BLaER1 treated with 17β-estradiol and CSF1 and Interleukin-3, amounts not matched to agents 10 nM and 100 nM (cell line): ENCODE results near the gene SLC6A20.

Experiments used
- H3K27ac ChIP-seq, 11 experiments: shearing (Covaris generic); formaldehyde crosslinking; 2 replicates each; pipeline ENCODE4 v1.8.1; 2022
- H3K27me3 ChIP-seq, 11 experiments: shearing (Covaris generic); formaldehyde crosslinking; 2 replicates each; pipeline ENCODE4 v1.8.1; 2022
- H3K36me3 ChIP-seq, 11 experiments: shearing (Covaris generic); formaldehyde crosslinking; 2 replicates each; pipeline ENCODE4 v1.8.1; 2022
- H3K4me1 ChIP-seq, 10 experiments: shearing (Covaris generic); formaldehyde crosslinking; 2 replicates each; pipeline ENCODE4 v1.8.1; 2022
- H3K4me2 ChIP-seq, 11 experiments: shearing (Covaris generic); formaldehyde crosslinking; 2 replicates each; pipeline ENCODE4 v1.8.1; 2022
- H3K4me3 ChIP-seq, 10 experiments: shearing (Covaris generic); formaldehyde crosslinking; 2 replicates each; pipeline ENCODE4 v1.8.1; 2022
- H3K9ac ChIP-seq, 11 experiments: shearing (Covaris generic); formaldehyde crosslinking; 2 replicates each; pipeline ENCODE4 v1.8.1; 2022
- H3K9me3 ChIP-seq, 11 experiments: shearing (Covaris generic); formaldehyde crosslinking; replicated peaks in 1 of 11; 2 replicates each; pipeline ENCODE4 v1.8.1; 2022
- H4K20me1 ChIP-seq, 11 experiments: shearing (Covaris generic); formaldehyde crosslinking; 2 replicates each; pipeline ENCODE4 v1.8.1; 2022
- Cebpa-rat ChIP-seq, 11 experiments: shearing (Covaris generic); IDR thresholded peaks; 2 replicates each; pipeline ENCODE4 v1.8.1; 2022

SLC6A20 gene

DNA sequence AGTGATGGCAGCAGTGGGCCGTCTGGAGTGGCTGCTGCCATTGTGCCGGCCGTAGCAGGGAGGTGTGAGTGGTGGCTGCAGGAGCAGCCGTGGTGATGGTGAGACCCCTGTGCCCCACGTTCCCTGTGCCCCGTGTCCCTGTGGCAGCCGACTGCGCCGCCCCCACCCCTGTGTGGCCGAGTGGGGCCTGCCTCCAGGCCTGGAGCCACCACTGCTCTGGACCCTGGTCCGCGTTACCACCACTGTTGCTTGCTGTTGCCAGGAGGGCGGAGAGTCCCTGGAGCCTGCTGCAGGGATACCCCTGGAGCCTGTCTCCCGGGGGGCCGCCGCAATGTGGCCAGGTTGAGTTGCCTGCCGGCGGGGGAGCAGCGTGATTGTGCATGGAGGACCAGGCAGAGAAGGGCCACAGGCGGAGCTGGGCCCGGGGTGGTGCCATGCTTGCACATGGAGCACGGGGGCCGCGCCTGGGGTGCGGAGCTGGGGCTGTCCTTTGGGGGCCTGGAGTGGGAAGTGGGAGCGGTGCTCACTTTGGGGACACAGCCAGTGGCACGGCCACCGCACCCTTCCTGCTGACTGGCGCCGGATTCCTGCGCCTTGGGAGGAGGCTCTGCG, 50.1 kb downstream of the SLC6A20 start:
- no peak overlapping the region for H3K9ac ChIP-seq
- no peak overlapping the region for H3K4me2 ChIP-seq
- no peaks in the 10 kb centered on the region for H3K27me3 ChIP-seq
- peaks cover 0 to 22% (median 0%) of the 10 kb centered on the region in 11 experiments; a peak in 7 of 22 replicates for H4K20me1 ChIP-seq
- peaks cover 0 to 32% (median 21%) of the 10 kb centered on the region in 11 experiments; a peak in 16 of 22 replicates for H3K9me3 ChIP-seq
- no peak overlapping the region for H3K27ac ChIP-seq
- no peak for TF ChIP-seq Cebpa-rat (IDR thresholded peaks at IDR 0.05)
- H3K36me3 ChIP-seq, result peaks cover 53 to 74% (median 66%) of the 10 kb centered on the region in 11 experiments
- H3K4me3 ChIP-seq, result no peak overlapping the region
- H3K4me1 ChIP-seq, result peaks cover 10 to 15% (median 12%) of the 10 kb centered on the region in 10 experiments

DNA sequence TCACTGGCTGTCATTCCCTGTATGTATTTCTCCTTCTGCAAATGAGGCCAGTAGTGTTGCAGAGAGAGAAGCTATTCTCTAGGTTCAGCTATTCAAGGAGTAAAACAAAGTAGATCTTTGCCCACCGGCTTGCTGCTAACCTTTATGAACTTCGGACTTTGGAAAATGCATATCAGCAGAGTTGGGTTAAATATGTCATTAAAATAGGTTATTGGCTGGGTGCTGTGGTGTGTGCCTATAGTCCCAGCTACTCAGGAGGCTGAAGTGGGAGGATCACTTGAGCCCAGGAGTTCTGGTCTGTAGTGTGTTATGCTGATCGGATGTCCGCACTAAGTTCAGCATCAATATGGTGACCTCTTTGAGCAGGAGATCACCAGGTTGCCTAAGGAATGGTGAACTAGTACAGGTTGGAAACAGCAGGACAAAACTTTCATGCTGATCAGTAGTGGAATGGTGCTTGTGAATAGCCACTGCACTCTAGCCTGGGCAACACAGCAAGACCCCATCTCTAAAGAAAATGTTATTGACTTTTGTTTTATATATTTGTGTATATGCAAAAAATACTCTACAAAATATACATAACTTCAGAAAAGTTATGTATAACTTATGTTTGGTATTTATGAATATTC, 53.8 kb downstream of the SLC6A20 start:
- Histone ChIP-seq H3K27me3 (no peaks in the 10 kb centered on the region), H3K4me3 (no peak overlapping the region), H3K4me1 (peaks cover 14 to 20% (median 16%) of the 10 kb centered on the region in 10 experiments), H3K36me3 (peaks cover 81 to 100% (median 95%) of the 10 kb centered on the region in 11 experiments), H3K4me2 (peak overlapping the region in 8 of 11 experiments; percentile 40 to 76 (median 62); a peak in 12 of 22 replicates), H3K9ac (no peak overlapping the region), H3K9me3 (peaks cover 0 to 17% (median 10%) of the 10 kb centered on the region in 11 experiments; a peak in 15 of 22 replicates), H4K20me1 (peaks cover 0 to 17% (median 3%) of the 10 kb centered on the region in 11 experiments; a peak in 9 of 22 replicates), H3K27ac (no peak overlapping the region)
- no peak for TF ChIP-seq Cebpa-rat (IDR thresholded peaks at IDR 0.05)

- peak overlapping the region in 2 of 11 experiments; percentile 21 to 37; a peak in 1 of 22 replicates for H3K27ac ChIP-seq
- peaks cover 0 to 11% (median 5%) of the 10 kb centered on the region in 11 experiments; a peak in 10 of 22 replicates for H3K9me3 ChIP-seq
- peaks cover 0 to 15% (median 3%) of the 10 kb centered on the region in 11 experiments; a peak in 10 of 22 replicates for H4K20me1 ChIP-seq
- H3K9ac ChIP-seq, result no peak overlapping the region; a peak in 1 of 22 replicates
- no peak for TF ChIP-seq Cebpa-rat (IDR thresholded peaks at IDR 0.05)
- H3K4me3 ChIP-seq, result no peak overlapping the region
- H3K4me1 ChIP-seq, result peaks cover 14 to 20% (median 16%) of the 10 kb centered on the region in 10 experiments
- peaks cover 81 to 100% (median 95%) of the 10 kb centered on the region in 11 experiments for H3K36me3 ChIP-seq
- no peaks in the 10 kb centered on the region for H3K27me3 ChIP-seq
- H3K4me2 ChIP-seq, result peak overlapping the region; percentile 22 to 76 (median 56)
Observed at GRCh38 chr3:45741742-45742460, 54.4 kb downstream of the SLC6A20 start.

DNA sequence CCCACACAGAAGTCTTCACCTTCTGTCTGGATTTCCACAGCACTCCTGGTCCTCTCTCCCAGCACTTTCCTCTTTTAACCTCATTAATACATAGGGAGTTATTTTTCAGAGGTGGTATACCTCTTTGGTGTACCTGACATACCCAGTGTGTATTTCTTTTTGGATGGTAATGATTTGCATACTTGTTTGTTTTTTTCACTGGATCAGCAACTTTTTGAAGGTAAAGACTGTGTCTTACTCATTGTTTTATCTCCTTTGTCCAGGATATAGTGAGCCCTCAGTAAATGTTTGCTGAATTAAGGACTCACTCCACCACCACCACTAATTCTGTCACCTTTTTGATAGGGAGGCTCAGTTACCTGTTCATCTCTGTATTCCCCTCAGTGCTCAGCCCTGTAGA, 55.1 kb downstream of the SLC6A20 start:
- no peaks in the 10 kb centered on the region for H3K27me3 ChIP-seq

DNA sequence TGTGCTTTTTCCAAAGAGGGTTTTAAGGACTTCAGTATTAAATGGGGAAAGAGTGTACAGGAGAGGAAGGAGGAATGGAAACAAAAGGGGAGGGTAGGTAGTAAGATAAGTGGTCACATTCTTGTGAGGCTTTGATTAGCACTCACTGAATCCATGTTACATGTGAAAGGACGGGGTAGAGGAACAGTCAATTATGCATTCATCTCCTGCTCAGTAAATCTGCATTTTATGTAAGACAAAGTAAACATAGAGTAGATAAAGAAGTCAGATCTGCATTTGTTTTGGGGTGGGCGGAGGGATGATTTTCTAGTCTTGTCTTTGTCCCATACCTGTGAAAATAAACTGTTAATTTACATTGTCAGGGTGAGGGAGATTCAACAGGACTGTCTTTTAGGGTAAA, 56.3 kb downstream of the SLC6A20 start:
- Histone ChIP-seq H4K20me1 (peaks cover 0 to 15% (median 0%) of the 10 kb centered on the region in 11 experiments; a peak in 8 of 22 replicates), H3K4me2 (no peak overlapping the region), H3K4me1 (peaks cover 14 to 20% (median 16%) of the 10 kb centered on the region in 10 experiments), H3K4me3 (no peak overlapping the region), H3K27ac (no peak overlapping the region), H3K9me3 (no peaks in the 10 kb centered on the region), H3K9ac (no peak overlapping the region), H3K27me3 (no peaks in the 10 kb centered on the region), H3K36me3 (peaks cover 81 to 100% (median 95%) of the 10 kb centered on the region in 11 experiments)
- TF ChIP-seq Cebpa-rat (IDR thresholded peaks at IDR 0.05), result no peak

More for the DNA sequence above, 55.1 kb downstream of the SLC6A20 start:
- Histone ChIP-seq H3K9ac (no peak overlapping the region), H3K27ac (no peak overlapping the region), H4K20me1 (peaks cover 0 to 15% (median 3%) of the 10 kb centered on the region in 11 experiments; a peak in 10 of 22 replicates), H3K4me1 (peaks cover 14 to 20% (median 16%) of the 10 kb centered on the region in 10 experiments), H3K4me3 (no peak overlapping the region), H3K9me3 (peaks cover 0 to 4% (median 0%) of the 10 kb centered on the region in 11 experiments; a peak in 7 of 22 replicates), H3K4me2 (peak overlapping the region; percentile 22 to 76 (median 56); a peak in 20 of 22 replicates), H3K36me3 (peaks cover 81 to 100% (median 95%) of the 10 kb centered on the region in 11 experiments)
- TF ChIP-seq Cebpa-rat (IDR thresholded peaks at IDR 0.05), result no peak

DNA sequence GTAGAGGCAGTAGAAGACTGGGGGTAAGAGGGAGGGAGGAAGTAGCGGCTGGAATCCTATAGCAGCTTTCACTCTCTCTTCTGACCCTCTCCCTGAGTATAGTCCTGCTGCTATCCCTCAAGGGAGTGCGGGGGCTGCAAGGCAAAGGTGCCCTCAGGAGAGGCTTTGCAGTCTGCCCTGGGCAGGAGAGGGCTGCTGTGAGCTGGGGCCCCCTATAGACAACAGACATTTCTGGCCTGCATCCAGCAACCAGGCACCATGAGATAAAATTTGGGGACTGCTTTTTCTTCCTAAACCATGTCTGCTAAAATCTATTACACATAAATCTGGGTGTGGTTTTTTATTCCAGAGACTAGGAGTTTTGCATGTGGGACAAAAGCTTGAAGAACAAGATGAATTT, 59.1 kb downstream of the SLC6A20 start:
- Histone ChIP-seq H3K27ac (no peak overlapping the region), H3K27me3 (no peaks in the 10 kb centered on the region), H3K9ac (no peak overlapping the region), H3K9me3 (no peaks in the 10 kb centered on the region), H4K20me1 (peaks cover 0 to 15% (median 0%) of the 10 kb centered on the region in 11 experiments; a peak in 7 of 22 replicates), H3K4me1 (peaks cover 13 to 17% (median 14%) of the 10 kb centered on the region in 10 experiments), H3K4me2 (no peak overlapping the region), H3K4me3 (no peak overlapping the region), H3K36me3 (peaks cover 87 to 100% (median 100%) of the 10 kb centered on the region in 11 experiments)
- no peak for TF ChIP-seq Cebpa-rat (IDR thresholded peaks at IDR 0.05)

DNA sequence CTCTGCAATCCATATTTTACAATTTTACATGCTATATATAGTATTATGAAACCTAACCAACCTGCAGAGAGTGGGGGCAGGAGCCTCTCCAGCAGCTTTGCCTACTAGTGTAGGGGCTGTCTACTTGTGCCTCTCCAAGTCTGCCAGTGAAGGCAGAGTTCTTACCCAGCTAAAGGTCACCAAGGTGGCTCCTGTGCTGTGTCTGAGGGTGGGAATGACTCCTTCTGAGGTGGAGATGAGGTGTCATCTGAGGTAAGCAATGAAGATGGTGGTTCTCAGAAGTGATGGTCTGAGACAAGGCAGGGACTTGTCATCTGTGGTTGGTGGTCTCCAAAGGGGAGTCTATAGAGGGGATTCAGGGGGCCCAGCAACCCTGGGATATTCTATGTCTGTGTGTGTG, 59.6 kb downstream of the SLC6A20 start:
- TF ChIP-seq Cebpa-rat (IDR thresholded peaks at IDR 0.05), result no peak
- Histone ChIP-seq H3K36me3 (peaks cover 93 to 100% (median 100%) of the 10 kb centered on the region in 11 experiments), H3K9ac (no peak overlapping the region)

DNA sequence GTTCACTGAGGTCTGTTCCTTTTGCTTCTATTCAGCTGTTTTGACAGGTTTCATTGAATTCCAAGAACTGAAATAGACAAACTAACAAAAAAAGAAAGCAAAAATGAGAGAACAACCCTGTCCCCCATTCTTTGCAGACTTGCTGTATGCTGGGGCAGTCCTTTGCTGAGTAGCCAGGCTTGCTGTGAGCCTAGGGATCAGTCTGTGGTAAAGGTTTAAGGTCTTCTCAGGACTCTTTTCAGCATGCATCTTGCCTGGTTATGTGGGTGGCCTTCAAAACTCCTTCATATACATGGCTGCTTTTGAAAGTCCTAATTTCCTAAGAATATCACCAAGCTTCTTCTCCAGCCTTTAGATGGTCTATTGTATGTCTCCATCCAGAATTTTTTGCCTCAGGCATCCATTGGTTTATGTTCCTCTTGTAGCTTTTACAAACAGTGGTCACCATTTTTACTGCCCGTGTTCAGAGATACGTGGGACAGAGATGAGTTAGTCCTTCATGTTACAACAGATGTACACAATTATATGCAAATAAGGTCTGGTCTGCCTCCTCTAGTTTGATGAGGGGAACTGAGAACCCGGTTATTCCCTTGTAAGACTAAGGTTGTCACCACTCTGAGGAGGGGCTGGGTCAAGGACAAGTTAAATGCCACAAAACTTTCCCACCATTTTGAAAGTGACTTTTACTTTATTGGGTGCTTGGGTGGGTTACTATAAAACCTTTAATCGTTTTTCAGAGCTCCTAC, 65.8 kb downstream of the SLC6A20 start:
- Histone ChIP-seq H3K9ac (no peak overlapping the region), H3K4me1 (peaks cover 0 to 24% (median 0%) of the 10 kb centered on the region in 10 experiments; a peak in 6 of 20 replicates), H3K4me3 (no peak overlapping the region), H4K20me1 (peaks cover 0 to 14% (median 0%) of the 10 kb centered on the region in 11 experiments; a peak in 4 of 22 replicates), H3K9me3 (no peaks in the 10 kb centered on the region), H3K27me3 (no peaks in the 10 kb centered on the region), H3K4me2 (no peak overlapping the region), H3K27ac (no peak overlapping the region), H3K36me3 (peaks cover 70 to 96% (median 85%) of the 10 kb centered on the region in 11 experiments)
- no peak for TF ChIP-seq Cebpa-rat (IDR thresholded peaks at IDR 0.05)

More for the DNA sequence above, 59.6 kb downstream of the SLC6A20 start:
- peaks cover 0 to 13% (median 0%) of the 10 kb centered on the region in 11 experiments; a peak in 7 of 22 replicates for H4K20me1 ChIP-seq
- H3K4me3 ChIP-seq, result no peak overlapping the region
- no peaks in the 10 kb centered on the region for H3K9me3 ChIP-seq
- H3K4me1 ChIP-seq, result peaks cover 8 to 12% (median 9%) of the 10 kb centered on the region in 10 experiments
- H3K4me2 ChIP-seq, result no peak overlapping the region
- H3K27me3 ChIP-seq, result no peaks in the 10 kb centered on the region
- no peak overlapping the region for H3K27ac ChIP-seq
